HG02588 (cell line): ENCODE results near the gene SLC39A12.

ENCODE experiments used
- ATAC-seq: cut with Tn5 transposase; IDR thresholded peaks from one replicate; pipeline ENCODE4 v1.9.1; 2021; ENCODE audit warnings: mild to moderate bottlenecking, moderate library complexity; ENCODE audit not compliant: unreplicated experiment

Gene SLC39A12

GRCh38 chr10:17961551-17962422, 10.1 kb downstream of the SLC39A12 start:
- ATAC-seq = no peak

GRCh38 chr10:17963431-17963830, 11.7 kb downstream of the SLC39A12 start:
- ATAC-seq = no peak

DNA sequence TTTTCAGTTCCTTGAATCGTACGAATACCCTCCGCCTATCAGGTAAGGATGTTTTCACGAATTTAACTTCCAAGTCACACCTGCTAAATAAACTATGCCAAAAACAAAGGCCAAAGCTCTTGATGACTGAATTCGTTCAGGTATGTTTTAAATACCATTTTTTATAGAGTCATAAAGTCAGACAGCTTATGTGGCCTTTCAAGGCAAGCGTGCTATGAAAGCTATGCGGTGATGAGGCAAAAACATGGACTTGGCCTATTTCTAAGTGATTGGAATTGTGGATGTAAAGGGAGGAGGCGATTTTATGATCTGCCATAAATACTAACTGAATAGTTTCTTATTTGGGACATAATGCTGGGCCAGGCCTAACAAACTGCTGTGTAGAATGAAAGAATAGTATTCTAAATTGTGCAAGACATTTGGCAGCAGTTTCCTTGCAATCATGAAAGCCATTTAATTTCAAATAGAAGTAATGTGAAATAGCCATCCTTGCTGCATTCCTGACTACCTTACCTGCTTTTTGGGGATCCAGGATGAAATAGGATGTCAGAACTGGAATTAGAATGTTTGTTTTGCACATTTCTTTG, 14.0 kb downstream of the SLC39A12 start:
- ATAC-seq = no peak

DNA sequence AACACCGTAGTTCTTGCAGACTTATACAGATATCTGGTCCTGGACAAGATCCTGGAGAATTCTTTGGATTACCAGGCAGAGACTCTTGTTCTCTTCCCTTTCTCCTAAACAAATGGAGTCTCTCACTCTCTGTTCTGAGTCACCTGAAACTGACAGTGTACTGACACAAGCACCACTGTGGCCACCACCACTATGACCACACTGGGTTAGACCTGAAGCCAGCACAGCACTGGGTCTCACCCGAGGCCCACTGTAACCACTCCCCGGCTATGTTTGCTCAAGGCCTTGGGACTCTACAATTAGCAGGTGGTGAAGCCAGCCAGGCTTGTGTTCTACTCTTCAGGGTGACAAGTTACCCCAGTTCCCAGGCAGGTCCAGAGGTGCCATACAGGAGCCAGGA, 22.8 kb downstream of the SLC39A12 start:
- ATAC-seq = no peak

DNA sequence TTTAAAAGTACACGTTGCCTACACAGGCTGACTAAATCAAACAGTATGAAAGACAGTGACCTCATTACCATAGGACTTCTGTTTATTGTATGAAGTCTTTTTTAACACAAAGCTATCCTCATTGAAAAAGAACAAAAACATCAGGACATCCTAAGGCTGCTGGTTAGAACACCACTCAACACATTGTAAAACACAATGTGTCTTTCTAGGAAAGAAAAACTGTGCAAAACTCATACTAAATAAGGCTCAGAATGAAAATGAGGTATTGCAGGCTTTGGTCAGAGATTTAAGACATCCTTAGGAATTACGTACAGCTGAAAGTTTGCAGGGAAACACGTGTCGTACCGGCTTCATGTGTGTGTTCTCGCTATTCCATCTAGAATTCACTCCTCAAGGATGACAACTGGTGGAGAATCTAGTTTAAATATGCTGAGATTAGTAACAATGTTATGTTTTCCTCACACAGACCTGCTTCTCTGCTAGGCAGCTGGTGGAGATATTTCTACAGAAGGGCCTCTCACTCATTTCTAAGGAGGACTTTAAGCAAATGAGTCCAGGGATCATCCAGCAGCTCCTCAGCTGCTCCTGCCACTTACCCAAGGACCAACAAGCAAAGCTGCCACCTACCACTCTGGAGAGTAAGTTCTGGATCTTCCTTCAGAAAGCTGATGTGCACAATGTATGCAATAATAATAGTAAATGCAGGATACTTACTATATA, 29.3 kb downstream of the SLC39A12 start:
- no peak for ATAC-seq

DNA sequence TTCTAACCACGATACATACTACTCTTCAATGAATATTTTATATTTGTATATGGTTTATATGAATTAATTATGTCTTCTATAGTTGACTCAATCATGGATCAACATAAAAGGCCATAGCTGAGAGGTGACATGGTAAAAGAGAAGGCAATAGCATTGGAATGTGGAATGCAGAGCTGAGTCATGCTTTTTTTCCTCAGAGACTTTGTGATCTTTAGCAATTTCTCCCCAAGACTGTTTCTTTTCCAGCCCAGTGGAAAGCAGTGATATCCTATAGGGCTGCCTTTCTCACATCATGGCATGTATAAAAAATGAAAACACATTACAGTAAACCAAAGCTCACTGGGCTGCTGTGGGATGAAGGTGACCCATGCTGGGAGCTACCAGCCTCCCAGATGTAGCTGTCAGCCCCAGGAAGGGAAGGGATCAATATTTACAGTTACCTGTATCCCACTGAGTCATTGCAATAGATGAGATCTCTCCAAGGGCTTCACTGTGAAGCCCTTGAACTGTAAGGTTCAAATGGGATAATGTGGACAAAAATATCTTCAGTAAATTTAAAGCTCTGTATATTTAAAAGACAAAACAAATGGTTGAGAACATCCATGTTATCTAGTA, 30.2 kb downstream of the SLC39A12 start:
- no peak for ATAC-seq

DNA sequence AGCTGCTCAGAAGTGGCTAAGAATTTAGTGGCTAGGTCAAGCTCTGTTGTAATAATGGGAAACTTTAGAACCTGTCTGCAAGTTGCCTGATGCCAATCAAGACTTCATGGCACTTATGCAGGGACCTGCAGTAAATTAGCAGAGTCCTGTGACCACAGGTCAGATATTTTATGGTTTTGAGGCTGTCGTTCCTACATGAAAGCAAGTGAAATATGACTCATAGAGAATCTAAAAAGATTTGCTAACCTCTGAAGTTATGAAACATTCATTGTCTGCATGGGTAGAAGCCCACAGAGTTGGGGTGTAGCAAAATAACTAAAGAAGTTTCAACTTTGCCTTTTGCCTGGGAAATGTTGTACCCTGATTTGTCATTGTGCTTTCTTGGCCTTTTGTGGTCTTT, 32.3 kb downstream of the SLC39A12 start:
- ATAC-seq = peak; percentile 80

GRCh38 chr10:17984563-17984962, 32.8 kb downstream of the SLC39A12 start:
- no peak for ATAC-seq

DNA sequence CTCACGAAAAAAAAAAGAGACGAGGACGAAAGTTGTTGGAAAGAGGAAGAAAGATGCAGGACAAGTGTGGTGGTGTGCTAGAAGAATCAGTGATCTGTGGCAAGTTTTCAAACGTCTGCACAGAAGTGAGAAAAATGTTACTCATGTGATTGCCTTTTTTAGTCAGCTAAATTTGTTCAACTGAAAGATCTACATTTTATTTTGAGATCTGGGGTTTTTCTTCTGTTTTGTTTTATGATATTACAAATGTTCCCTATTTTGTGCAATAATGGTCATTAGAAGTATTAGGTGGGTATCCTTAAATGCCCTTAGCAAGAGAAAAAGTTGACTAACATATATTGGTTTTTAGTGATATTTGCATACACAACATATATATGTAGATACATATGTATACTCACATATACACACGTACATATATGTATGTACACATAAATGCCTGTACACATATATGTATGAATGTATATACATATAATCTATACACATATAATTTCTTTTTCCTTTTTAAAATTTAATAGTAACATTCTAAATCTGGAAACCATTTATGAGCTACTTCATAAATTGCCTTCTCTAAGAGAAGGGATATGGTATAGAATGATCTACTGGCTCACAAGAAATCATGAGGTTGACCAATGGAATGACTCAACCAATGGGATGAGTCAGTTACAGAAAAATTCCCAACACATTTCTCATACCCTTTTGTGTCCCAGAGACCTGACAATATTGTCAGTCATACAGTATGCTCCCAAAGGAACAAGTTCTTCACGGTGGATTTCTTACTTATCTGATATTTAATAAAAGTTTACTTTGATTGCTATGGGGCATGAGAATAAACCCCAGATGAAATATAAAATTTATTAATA, 38.4 kb downstream of the SLC39A12 start:
- ATAC-seq = peak; percentile 86

DNA sequence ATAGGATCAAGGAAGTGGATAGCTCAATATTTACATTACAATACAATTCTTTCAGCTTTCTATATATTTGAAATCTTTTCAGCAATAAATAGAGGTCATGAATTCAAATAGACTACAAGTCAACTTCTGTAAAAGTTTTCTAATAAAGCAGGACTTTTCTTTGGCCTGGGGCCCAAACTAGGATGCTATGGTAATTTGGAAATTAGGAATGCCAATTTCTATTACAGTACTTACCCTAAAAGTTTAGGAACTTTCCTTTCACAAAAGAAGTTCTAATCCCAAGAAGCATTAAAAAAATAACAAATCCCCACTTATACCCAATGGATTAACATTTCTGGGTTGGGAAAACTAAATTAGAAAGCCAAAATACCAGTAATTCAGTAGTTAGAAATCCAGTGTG, 40.5 kb downstream of the SLC39A12 start:
- ATAC-seq = no peak

- no peak for ATAC-seq
These were observed 41.6 kb downstream of the SLC39A12 start for GRCh38 chr10:17993361-17993760.

DNA sequence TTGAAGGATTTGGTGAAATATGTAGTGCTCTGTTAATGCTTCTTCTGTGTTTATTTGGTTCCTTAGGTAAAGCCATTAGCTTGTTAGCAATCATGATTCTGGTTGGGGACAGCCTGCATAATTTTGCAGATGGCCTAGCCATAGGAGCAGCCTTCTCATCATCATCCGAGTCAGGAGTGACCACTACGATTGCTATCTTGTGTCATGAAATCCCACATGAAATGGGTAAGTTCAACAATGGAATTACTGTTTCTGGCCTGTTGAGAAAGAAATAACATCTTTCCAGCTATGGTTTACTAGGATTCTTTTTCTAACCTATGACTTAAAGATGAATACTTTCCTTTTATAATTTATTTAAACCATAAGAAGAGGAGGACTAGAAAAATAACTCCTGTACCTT, 48.9 kb downstream of the SLC39A12 start:
- ATAC-seq = no peak

GRCh38 chr10:18005445-18005780, 53.7 kb downstream of the SLC39A12 start:
- ATAC-seq = no peak

- ATAC-seq = no peak
These were observed 54.2 kb downstream of the SLC39A12 start for GRCh38 chr10:18005781-18006456.

- no peak for ATAC-seq
These were observed 57.3 kb downstream of the SLC39A12 start for GRCh38 chr10:18008986-18009385.

DNA sequence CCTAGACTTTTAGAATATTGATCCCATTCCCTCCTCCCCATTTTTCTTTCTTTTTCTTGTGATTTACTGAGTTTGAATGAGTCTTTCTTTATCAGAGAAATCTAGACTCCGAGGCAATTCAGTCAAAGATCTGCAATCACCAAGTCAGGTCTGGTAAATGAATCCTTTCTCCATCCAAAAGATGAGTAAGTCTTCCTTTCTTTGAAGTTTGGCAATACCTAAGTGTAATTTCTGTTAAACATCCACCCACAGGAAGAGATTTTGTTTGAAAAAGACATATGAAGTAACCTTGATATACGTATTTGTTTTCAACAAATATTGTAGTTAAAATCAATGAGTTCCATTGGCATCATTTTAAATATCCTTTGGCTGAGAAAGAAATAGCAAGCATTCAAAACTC, 58.3 kb downstream of the SLC39A12 start:
- no peak for ATAC-seq

DNA sequence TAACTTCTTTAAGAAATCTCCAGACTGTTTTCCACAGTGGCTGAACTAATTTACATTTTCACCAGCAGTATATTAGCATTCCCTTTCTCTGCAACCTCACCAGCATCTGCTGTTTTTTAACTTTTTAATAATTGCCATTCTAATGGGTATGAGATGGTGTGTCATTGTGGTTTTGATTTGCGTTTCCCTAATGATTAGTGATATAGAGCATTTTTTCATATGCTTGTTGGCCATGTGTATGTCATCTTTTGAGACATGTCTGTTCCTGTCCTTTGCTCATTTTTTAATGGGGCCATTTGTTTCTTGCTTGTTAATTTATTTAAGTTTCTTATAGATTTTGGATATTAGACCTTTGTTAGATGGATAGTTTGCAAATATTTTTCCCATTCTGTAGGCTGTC, 68.8 kb downstream of the SLC39A12 start:
- no peak for ATAC-seq

GRCh38 chr10:18021725-18022480, 70.2 kb downstream of the SLC39A12 start:
- ATAC-seq = no peak
